D721Med (cell line): ENCODE measurements around the gene DMRTC1B.
"Not testable (repeated sequence)": the region's sequence is repeated elsewhere in the genome, so short reads cannot be mapped to it uniquely, and the experiment has no call there.

ENCODE experiments used
- DNase-seq: peaks from one replicate; pipeline ENCODE4 v3.0.0; 2011; ENCODE audit warnings: low spot score; ENCODE audit not compliant: insufficient read length
- FAIRE-seq: peaks from 2 replicates; lab custom pipeline; 2011; peaks lifted over from hg19 to GRCh38; lab: Jason Lieb, UNC

The DMRTC1B gene

GRCh38 chrX:72882898-72883297 lies 106.2 kb downstream of the DMRTC1B start:
- not testable (repeated sequence) for DNase-seq, FAIRE-seq

GRCh38 chrX:72889740-72890139 lies 113.0 kb downstream of the DMRTC1B start:
- not testable (repeated sequence) for DNase-seq, FAIRE-seq
